BLaER1 treated with 17β-estradiol and CSF1 and Interleukin-3, amounts not matched to agents 10 nM and 100 nM (cell line): Measurements from ENCODE around the gene JUN.

Experiments used
- H3K27ac ChIP-seq, 11 experiments: shearing (Covaris generic); formaldehyde crosslinking; 2 replicates each; pipeline ENCODE4 v1.8.1; 2022
- H3K27me3 ChIP-seq, 11 experiments: shearing (Covaris generic); formaldehyde crosslinking; 2 replicates each; pipeline ENCODE4 v1.8.1; 2022
- H3K36me3 ChIP-seq, 11 experiments: shearing (Covaris generic); formaldehyde crosslinking; 2 replicates each; pipeline ENCODE4 v1.8.1; 2022
- H3K4me1 ChIP-seq, 10 experiments: shearing (Covaris generic); formaldehyde crosslinking; 2 replicates each; pipeline ENCODE4 v1.8.1; 2022
- H3K4me2 ChIP-seq, 11 experiments: shearing (Covaris generic); formaldehyde crosslinking; 2 replicates each; pipeline ENCODE4 v1.8.1; 2022
- H3K4me3 ChIP-seq, 10 experiments: shearing (Covaris generic); formaldehyde crosslinking; 2 replicates each; pipeline ENCODE4 v1.8.1; 2022
- H3K9ac ChIP-seq, 11 experiments: shearing (Covaris generic); formaldehyde crosslinking; 2 replicates each; pipeline ENCODE4 v1.8.1; 2022
- H3K9me3 ChIP-seq, 11 experiments: shearing (Covaris generic); formaldehyde crosslinking; replicated peaks in 1 of 11; 2 replicates each; pipeline ENCODE4 v1.8.1; 2022
- H4K20me1 ChIP-seq, 11 experiments: shearing (Covaris generic); formaldehyde crosslinking; 2 replicates each; pipeline ENCODE4 v1.8.1; 2022
- Cebpa-rat ChIP-seq, 11 experiments: shearing (Covaris generic); IDR thresholded peaks; 2 replicates each; pipeline ENCODE4 v1.8.1; 2022

Gene JUN

GRCh38 chr1:58812926-58813325 is 29.1 kb upstream of the JUN start:
- TF ChIP-seq Cebpa-rat (IDR thresholded peaks at IDR 0.05), result no peak
- H3K9me3 ChIP-seq, result no peaks in the 10 kb centered on the region
- no peaks in the 10 kb centered on the region for H4K20me1 ChIP-seq
- H3K4me2 ChIP-seq, result peak overlapping the region in 3 of 11 experiments; percentile 37 to 96 (median 50); a peak in 4 of 22 replicates
- peaks cover 21 to 78% (median 24%) of the 10 kb centered on the region in 10 experiments for H3K4me1 ChIP-seq
- no peaks in the 10 kb centered on the region for H3K27me3 ChIP-seq
- no peak overlapping the region for H3K9ac ChIP-seq
- no peak overlapping the region for H3K4me3 ChIP-seq
- no peak overlapping the region for H3K27ac ChIP-seq
- no peaks in the 10 kb centered on the region for H3K36me3 ChIP-seq

- peaks cover 21 to 83% (median 24%) of the 10 kb centered on the region in 10 experiments for H3K4me1 ChIP-seq
- no peaks in the 10 kb centered on the region for H3K27me3 ChIP-seq
- no peak overlapping the region for H3K27ac ChIP-seq
- no peak overlapping the region for H3K4me3 ChIP-seq
- H3K36me3 ChIP-seq, result no peaks in the 10 kb centered on the region
- no peaks in the 10 kb centered on the region for H3K9me3 ChIP-seq
- no peaks in the 10 kb centered on the region for H4K20me1 ChIP-seq
- H3K4me2 ChIP-seq, result peak overlapping the region in 2 of 11 experiments; percentile 50 to 96; a peak in 4 of 22 replicates
- no peak overlapping the region for H3K9ac ChIP-seq
- TF ChIP-seq Cebpa-rat (IDR thresholded peaks at IDR 0.05), result no peak
Measured at GRCh38 chr1:58812468-58812867, 28.6 kb upstream of the JUN start.

GRCh38 chr1:58811303-58811702 is 27.5 kb upstream of the JUN start:
- Histone ChIP-seq H4K20me1 (no peaks in the 10 kb centered on the region), H3K4me3 (no peak overlapping the region), H3K9ac (no peak overlapping the region), H3K9me3 (no peaks in the 10 kb centered on the region), H3K27ac (no peak overlapping the region), H3K4me1 (peaks cover 16 to 77% (median 18%) of the 10 kb centered on the region in 10 experiments), H3K36me3 (no peaks in the 10 kb centered on the region), H3K27me3 (no peaks in the 10 kb centered on the region), H3K4me2 (no peak overlapping the region)
- no peak for TF ChIP-seq Cebpa-rat (IDR thresholded peaks at IDR 0.05)

- Histone ChIP-seq H3K27ac (peak overlapping the region in 3 of 11 experiments; percentile 5 to 37 (median 24); a peak in 5 of 22 replicates), H3K27me3 (no peaks in the 10 kb centered on the region), H4K20me1 (no peaks in the 10 kb centered on the region), H3K36me3 (no peaks in the 10 kb centered on the region), H3K4me2 (peak overlapping the region in 3 of 11 experiments; percentile 50 to 76 (median 75); a peak in 6 of 22 replicates), H3K9me3 (no peaks in the 10 kb centered on the region), H3K4me3 (no peak overlapping the region), H3K4me1 (peaks cover 0 to 67% (median 2%) of the 10 kb centered on the region in 10 experiments; a peak in 17 of 20 replicates), H3K9ac (peak overlapping the region in 1 of 11 experiments; percentile 28; a peak in 2 of 22 replicates)
- TF ChIP-seq Cebpa-rat (IDR thresholded peaks at IDR 0.05), result no peak
Measured at GRCh38 chr1:58809325-58810010, 25.6 kb upstream of the JUN start.

GRCh38 chr1:58808077-58808476 is 24.2 kb upstream of the JUN start:
- H3K9ac ChIP-seq, result no peak overlapping the region

GRCh38 chr1:58805716-58806571 is 22.1 kb upstream of the JUN start:
- no peak overlapping the region for H3K27ac ChIP-seq
- no peak for TF ChIP-seq Cebpa-rat (IDR thresholded peaks at IDR 0.05)
- H3K9me3 ChIP-seq, result no peaks in the 10 kb centered on the region
- peaks cover 0 to 46% (median 0%) of the 10 kb centered on the region in 10 experiments; a peak in 6 of 20 replicates for H3K4me1 ChIP-seq
- H3K9ac ChIP-seq, result no peak overlapping the region
- H3K27me3 ChIP-seq, result no peaks in the 10 kb centered on the region
- H3K4me2 ChIP-seq, result no peak overlapping the region
- H3K36me3 ChIP-seq, result no peaks in the 10 kb centered on the region
- H4K20me1 ChIP-seq, result no peaks in the 10 kb centered on the region
- no peak overlapping the region for H3K4me3 ChIP-seq

More at GRCh38 chr1:58808077-58808476, 24.2 kb upstream of the JUN start:
- H3K9me3 ChIP-seq, result no peaks in the 10 kb centered on the region
- H3K4me2 ChIP-seq, result peak overlapping the region in 2 of 11 experiments; percentile 66 to 76; a peak in 4 of 22 replicates
- no peak for TF ChIP-seq Cebpa-rat (IDR thresholded peaks at IDR 0.05)
- H3K27me3 ChIP-seq, result no peaks in the 10 kb centered on the region
- H4K20me1 ChIP-seq, result no peaks in the 10 kb centered on the region
- no peak overlapping the region for H3K4me3 ChIP-seq
- peaks cover 0 to 54% (median 0%) of the 10 kb centered on the region in 10 experiments; a peak in 7 of 20 replicates for H3K4me1 ChIP-seq
- no peaks in the 10 kb centered on the region for H3K36me3 ChIP-seq
- H3K27ac ChIP-seq, result no peak overlapping the region

- H3K4me2 ChIP-seq, result no peak overlapping the region
- no peak overlapping the region for H3K27ac ChIP-seq
- TF ChIP-seq Cebpa-rat (IDR thresholded peaks at IDR 0.05), result no peak
- H3K36me3 ChIP-seq, result no peaks in the 10 kb centered on the region
- H3K9ac ChIP-seq, result no peak overlapping the region
- H4K20me1 ChIP-seq, result no peaks in the 10 kb centered on the region
- no peaks in the 10 kb centered on the region for H3K9me3 ChIP-seq
- no peak overlapping the region for H3K4me3 ChIP-seq
- H3K4me1 ChIP-seq, result peaks cover 0 to 37% (median 0%) of the 10 kb centered on the region in 10 experiments; a peak in 6 of 20 replicates
- H3K27me3 ChIP-seq, result no peaks in the 10 kb centered on the region
Measured at GRCh38 chr1:58804853-58805565, 21.2 kb upstream of the JUN start.

GRCh38 chr1:58803858-58804257 is 20.0 kb upstream of the JUN start:
- Histone ChIP-seq H3K4me3 (no peak overlapping the region), H4K20me1 (no peaks in the 10 kb centered on the region), H3K27me3 (no peaks in the 10 kb centered on the region), H3K9me3 (no peaks in the 10 kb centered on the region), H3K9ac (no peak overlapping the region), H3K27ac (no peak overlapping the region), H3K4me1 (peaks cover 0 to 25% (median 0%) of the 10 kb centered on the region in 10 experiments; a peak in 5 of 20 replicates), H3K4me2 (no peak overlapping the region), H3K36me3 (no peaks in the 10 kb centered on the region)
- TF ChIP-seq Cebpa-rat (IDR thresholded peaks at IDR 0.05), result no peak
